H9 (cell line): ENCODE data around the gene CPD. TPM values are rescaled to one million over a fixed set of nuclear protein-coding genes. Genes with fewer than 3 reads are reported as not detected.

ENCODE experiments used
- DNase-seq: peaks from one replicate; pipeline ENCODE4 v3.0.0-alpha.2; 2017
- H2AFZ ChIP-seq: one replicate; pipeline ENCODE4 v1.6.1; 2013; ENCODE audit warnings: mild to moderate bottlenecking, low read length, control low read depth, moderate library complexity
- H2AK5ac ChIP-seq: 2 replicates; pipeline ENCODE4 v1.6.1; 2013; ENCODE audit warnings: low read length, control low read depth, mixed read lengths; ENCODE audit not compliant: insufficient read length
- H2BK120ac ChIP-seq: one replicate; pipeline ENCODE4 v1.6.1; 2013; ENCODE audit warnings: low read depth, mild to moderate bottlenecking, low read length, control low read depth, inconsistent platforms; ENCODE audit not compliant: poor library complexity, severe bottlenecking
- H2BK12ac ChIP-seq: 2 replicates; pipeline ENCODE4 v1.6.1; 2013; ENCODE audit warnings: low read length, control low read depth, mixed read lengths, low read depth; ENCODE audit not compliant: insufficient read length
- H2BK15ac ChIP-seq: 2 replicates; pipeline ENCODE4 v1.6.1; 2013; ENCODE audit warnings: low read depth, low read length, control low read depth
- H2BK20ac ChIP-seq: one replicate; pipeline ENCODE4 v1.6.1; 2013; ENCODE audit warnings: low read depth, mild to moderate bottlenecking, low read length, control low read depth, inconsistent platforms; ENCODE audit not compliant: poor library complexity, severe bottlenecking
- H2BK5ac ChIP-seq: 2 replicates; pipeline ENCODE4 v1.6.1; 2013; ENCODE audit warnings: low read length, control low read depth, mixed read lengths; ENCODE audit not compliant: insufficient read length
- H3K14ac ChIP-seq: 2 replicates; pipeline ENCODE4 v1.6.1; 2013; ENCODE audit warnings: low read length, control low read depth; ENCODE audit not compliant: insufficient read depth
- H3K18ac ChIP-seq: 2 replicates; pipeline ENCODE4 v1.6.1; 2013; ENCODE audit warnings: low read depth, mild to moderate bottlenecking, mixed read lengths, low read length, control low read depth; ENCODE audit not compliant: insufficient read length
- H3K23ac ChIP-seq: 2 replicates; pipeline ENCODE4 v1.6.1; 2013; ENCODE audit warnings: low read length, control low read depth, mixed read lengths, low read depth; ENCODE audit not compliant: insufficient read length
- H3K23me2 ChIP-seq: 2 replicates; pipeline ENCODE4 v1.6.1; 2013; ENCODE audit warnings: low read depth, mild to moderate bottlenecking, mixed read lengths, low read length, control low read depth; ENCODE audit not compliant: insufficient read length, poor library complexity, severe bottlenecking
- H3K27ac ChIP-seq: 2 replicates; pipeline ENCODE4 v1.5.1; 2013; ENCODE audit warnings: low read length, control low read depth, mixed read lengths, low read depth; ENCODE audit not compliant: insufficient read length
- H3K27me3 ChIP-seq: 2 replicates; pipeline ENCODE4 v1.6.1; 2013; ENCODE audit warnings: low read length, control low read depth, inconsistent platforms; ENCODE audit not compliant: insufficient read depth
- H3K4ac ChIP-seq: 2 replicates; pipeline ENCODE4 v1.6.1; 2013; ENCODE audit warnings: low read depth, mild to moderate bottlenecking, control low read depth, inconsistent platforms, low read length, moderate library complexity
- H3K4me1 ChIP-seq: 2 replicates; pipeline ENCODE4 v1.6.1; 2013; ENCODE audit warnings: low read length, control low read depth, inconsistent platforms; ENCODE audit not compliant: insufficient read depth
- H3K4me2 ChIP-seq: 2 replicates; pipeline ENCODE4 v1.6.1; 2013; ENCODE audit warnings: low read length, control low read depth, mixed read lengths; ENCODE audit not compliant: insufficient read length, insufficient read depth
- H3K56ac ChIP-seq: 2 replicates; pipeline ENCODE4 v1.6.1; 2013; ENCODE audit warnings: low read depth, mild to moderate bottlenecking, mixed read lengths, low read length, control low read depth; ENCODE audit not compliant: insufficient read length
- H3K79me1 ChIP-seq: 2 replicates; pipeline ENCODE4 v1.6.1; 2013; ENCODE audit warnings: low read depth, mild to moderate bottlenecking, moderate library complexity, low read length, control low read depth, inconsistent platforms; ENCODE audit not compliant: insufficient read depth, poor library complexity, severe bottlenecking
- H3K79me2 ChIP-seq: 2 replicates; pipeline ENCODE4 v1.6.1; 2013; ENCODE audit warnings: low read length, control low read depth, inconsistent platforms; ENCODE audit not compliant: insufficient read depth
- H3K9ac ChIP-seq: 2 replicates; pipeline ENCODE4 v1.6.1; 2013; ENCODE audit warnings: low read length, control low read depth, mixed read lengths; ENCODE audit not compliant: insufficient read length; ENCODE audit errors: extremely low read depth
- H3K9me3 ChIP-seq: one replicate; pipeline ENCODE4 v1.6.1; 2013; ENCODE audit warnings: low read depth, low read length, inconsistent platforms; ENCODE audit not compliant: control insufficient read depth
- H3T11ph ChIP-seq: one replicate; pipeline ENCODE4 v1.6.1; 2013; ENCODE audit warnings: mild to moderate bottlenecking, low read length, control low read depth, inconsistent platforms
- H4K20me1 ChIP-seq: one replicate; pipeline ENCODE4 v1.6.1; 2013; ENCODE audit not compliant: control insufficient read depth, insufficient read length, insufficient read depth
- H4K5ac ChIP-seq: 2 replicates; pipeline ENCODE4 v1.6.1; 2013; ENCODE audit warnings: low read depth, mild to moderate bottlenecking, mixed read lengths, low read length, control low read depth; ENCODE audit not compliant: insufficient read length
- H4K8ac ChIP-seq: replicated peaks from 2 replicates; pipeline ENCODE4 v1.6.1; 2013; ENCODE audit warnings: low read length, control low read depth, mixed read lengths, low read depth; ENCODE audit not compliant: insufficient read length
- H4K91ac ChIP-seq: 2 replicates; pipeline ENCODE4 v1.6.1; 2013; ENCODE audit warnings: low read depth, mild to moderate bottlenecking, moderate library complexity, mixed read lengths, low read length, control low read depth; ENCODE audit not compliant: insufficient read length
- H3K27ac Mint-ChIP-seq, 3 experiments: 2 replicates in 2 of 3; 3 replicates in 1 of 3; pipeline ENCODE4 v1.8.0; 2020 to 2021; ENCODE audit warnings: mixed read lengths in 3 of 3, mild to moderate bottlenecking in 1 of 3, moderate library complexity in 1 of 3
- H3K27me3 Mint-ChIP-seq: 2 replicates; pipeline ENCODE4 v1.8.0; 2021; ENCODE audit warnings: low read depth, mild to moderate bottlenecking, moderate library complexity, mixed read lengths
- H3K36me3 Mint-ChIP-seq, 3 experiments: 2 replicates in 2 of 3; 3 replicates in 1 of 3; pipeline ENCODE4 v1.8.0; 2020 to 2021; ENCODE audit warnings: low read depth in 3 of 3, mixed read lengths in 3 of 3; ENCODE audit not compliant: insufficient read depth in 1 of 3
- H3K4me1 Mint-ChIP-seq, 2 experiments: 2 replicates each; pipeline ENCODE4 v1.8.0; 2020; ENCODE audit warnings: mixed read lengths in 2 of 2
- H3K4me3 Mint-ChIP-seq, 2 experiments: 2 replicates in 1 of 2; 3 replicates in 1 of 2; pipeline ENCODE4 v1.8.0; 2020 to 2021; ENCODE audit warnings: mild to moderate bottlenecking in 2 of 2, mixed read lengths in 2 of 2, moderate library complexity in 1 of 2
- H3K9me3 Mint-ChIP-seq, 2 experiments: 2 replicates in 1 of 2; 3 replicates in 1 of 2; pipeline ENCODE4 v1.8.0; 2020; ENCODE audit warnings: mild to moderate bottlenecking in 2 of 2, mixed read lengths in 2 of 2, moderate library complexity in 1 of 2
- CTCF ChIP-seq: fragments of 200-600 bp; sonication (generic); conservative IDR thresholded peaks from 3 replicates; pipeline ENCODE4 v1.8.0; 2021; ENCODE audit warnings: antibody characterized with exemption, mild to moderate bottlenecking
- total RNA-seq: library from RNA; stranded (reverse); gene quantifications from 2 replicates; pipeline ENCODE4 v1.2.1, GENCODE V29; 2021

Gene CPD
- total RNA-seq, 1 experiment from 2014 or later: 47.0 TPM

DNA sequence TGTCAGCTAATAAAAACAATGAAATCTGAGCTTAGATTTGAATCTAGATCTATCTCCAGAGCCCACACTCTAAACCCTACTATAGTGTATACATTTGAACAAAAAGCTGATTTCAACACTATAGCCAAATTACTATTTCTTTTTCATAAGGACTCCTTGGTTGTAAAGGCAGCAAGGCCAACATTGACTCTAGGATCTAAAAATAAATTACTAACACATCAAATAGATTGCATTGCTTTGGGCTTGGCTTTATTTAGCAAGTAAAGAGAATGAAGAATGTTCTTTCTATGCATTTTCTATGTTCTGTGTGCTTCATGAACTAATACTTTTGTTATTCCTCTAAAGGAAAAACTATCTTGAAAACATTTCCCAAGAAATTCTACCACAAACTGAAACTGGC is 103.8 kb downstream of the CPD start:
- no peaks in the 10 kb centered on the region for H4K20me1 ChIP-seq
- no peaks in the 10 kb centered on the region for H3K27me3 Mint-ChIP-seq
- no peaks in the 10 kb centered on the region for H3K27me3 ChIP-seq
- peaks cover 7 to 8% of the 10 kb centered on the region in 2 experiments; a peak in 3 of 4 replicates for H3K4me1 Mint-ChIP-seq
- no peak overlapping the region for H4K8ac ChIP-seq
- no peak overlapping the region for H3K9ac ChIP-seq
- H2BK120ac ChIP-seq: no peak overlapping the region
- peaks cover 7% of the 10 kb centered on the region for H3K79me2 ChIP-seq
- no peaks in the 10 kb centered on the region for H3K4me1 ChIP-seq
- no peak overlapping the region for H3K14ac ChIP-seq
- no peak overlapping the region for H2BK12ac ChIP-seq
- DNase-seq: no peak
- H4K5ac ChIP-seq: no peak overlapping the region
- no peak overlapping the region for H2BK15ac ChIP-seq
- H3K4ac ChIP-seq: no peak overlapping the region
- H3K56ac ChIP-seq: no peak overlapping the region
- no peak overlapping the region for H3K18ac ChIP-seq
- H3K23ac ChIP-seq: no peak overlapping the region
- no peak overlapping the region for H3K4me2 ChIP-seq
- TF ChIP-seq CTCF: no peak
- no peak overlapping the region for H4K91ac ChIP-seq
- peaks cover 6% of the 10 kb centered on the region for H3K79me1 ChIP-seq
- H3K4me3 Mint-ChIP-seq: no peak overlapping the region
- H3K27ac Mint-ChIP-seq: no peak overlapping the region
- H2AFZ ChIP-seq: no peak overlapping the region
- peaks cover 24 to 70% (median 69%) of the 10 kb centered on the region in 3 experiments; a peak in 6 of 7 replicates for H3K36me3 Mint-ChIP-seq
- H3K23me2 ChIP-seq: peaks cover 6% of the 10 kb centered on the region
- H2AK5ac ChIP-seq: no peak overlapping the region
- H2BK20ac ChIP-seq: no peak overlapping the region
- H3T11ph ChIP-seq: no peak overlapping the region
- no peak overlapping the region for H2BK5ac ChIP-seq
- H3K9me3 ChIP-seq: no peaks in the 10 kb centered on the region
- no peaks in the 10 kb centered on the region for H3K9me3 Mint-ChIP-seq
- no peak overlapping the region for H3K27ac ChIP-seq
